Fibroblast of gingiva (primary cell): ENCODE results near the gene PLAAT1.

ENCODE experiments used
- DNase-seq: peaks from one replicate; pipeline ENCODE4 v3.0.0-alpha.2; 2011; ENCODE audit warnings: low read depth

PLAAT1 gene

GRCh38 chr3:193253986-193254660, 13.1 kb downstream of the PLAAT1 start:
- no peak for DNase-seq

- no peak for DNase-seq
These were observed 20.9 kb downstream of the PLAAT1 start for GRCh38 chr3:193261970-193262369.

DNA sequence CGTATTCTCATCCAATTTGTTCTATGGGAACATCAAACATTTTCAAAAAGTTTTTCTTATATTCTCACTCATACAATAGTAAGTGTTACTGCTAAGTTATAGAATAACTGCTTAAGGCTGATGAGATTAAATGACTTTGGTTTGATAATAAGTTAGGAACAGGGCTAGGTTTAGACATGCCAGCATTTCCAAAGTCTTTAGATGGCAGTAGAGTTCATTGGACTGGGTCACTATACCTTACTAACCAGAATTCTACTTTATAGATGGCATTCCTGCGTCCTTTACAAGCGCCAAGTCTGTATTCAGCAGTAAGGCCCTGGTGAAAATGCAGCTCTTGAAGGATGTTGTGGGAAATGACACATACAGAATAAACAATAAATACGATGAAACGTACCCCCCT, 21.7 kb downstream of the PLAAT1 start:
- no peak for DNase-seq

DNA sequence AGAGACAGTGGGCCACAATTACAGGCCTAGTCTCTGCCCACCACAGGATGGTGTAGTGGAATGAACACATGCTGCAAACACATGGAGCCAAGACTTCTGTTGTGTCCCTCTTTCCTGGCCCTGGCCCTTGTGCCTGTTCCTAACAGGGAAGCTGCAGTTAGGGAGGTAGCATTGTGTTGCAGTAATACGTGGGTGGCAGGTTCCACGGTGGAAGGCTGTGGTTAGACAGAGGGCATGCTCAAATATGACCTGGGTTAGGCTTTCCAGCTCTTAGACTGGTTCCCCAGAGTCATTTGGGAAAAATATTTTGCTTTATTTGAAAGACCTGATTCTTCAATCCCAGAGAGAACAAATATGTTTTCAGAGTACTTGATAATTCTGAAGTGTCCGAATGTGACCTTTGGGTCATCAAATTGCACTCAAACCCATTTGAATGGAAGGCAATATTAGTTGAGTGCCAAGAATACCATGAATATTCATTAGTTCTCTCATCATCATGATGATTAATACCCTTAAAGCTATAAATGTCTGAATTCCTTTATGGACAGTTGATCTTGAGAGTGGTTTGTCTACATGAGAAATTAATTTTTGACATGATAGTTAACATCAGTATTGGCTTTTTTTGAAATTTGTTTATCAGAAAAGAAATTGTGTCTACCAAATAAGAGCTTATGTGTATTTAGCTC, 28.5 kb downstream of the PLAAT1 start:
- no peak for DNase-seq

DNA sequence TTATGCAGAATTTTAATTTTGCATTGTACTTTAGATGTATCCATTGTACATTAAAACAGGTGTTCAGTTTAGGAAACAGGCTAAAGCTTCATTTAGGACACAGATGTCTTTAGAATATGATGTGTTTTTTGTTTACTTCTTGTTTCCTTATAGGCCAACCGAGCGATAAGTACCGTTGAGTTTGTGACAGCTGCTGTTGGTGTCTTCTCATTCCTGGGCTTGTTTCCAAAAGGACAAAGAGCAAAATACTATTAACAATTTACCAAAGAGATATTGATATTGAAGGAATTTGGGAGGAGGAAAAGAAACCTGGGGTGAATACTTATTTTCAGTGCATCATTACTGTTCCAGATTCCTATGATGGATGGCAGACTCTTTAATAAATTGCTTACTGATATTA, 29.4 kb downstream of the PLAAT1 start:
- DNase-seq, result no peak

- DNase-seq, result no peak
These were observed 30.2 kb downstream of the PLAAT1 start for GRCh38 chr3:193271101-193271840.

DNA sequence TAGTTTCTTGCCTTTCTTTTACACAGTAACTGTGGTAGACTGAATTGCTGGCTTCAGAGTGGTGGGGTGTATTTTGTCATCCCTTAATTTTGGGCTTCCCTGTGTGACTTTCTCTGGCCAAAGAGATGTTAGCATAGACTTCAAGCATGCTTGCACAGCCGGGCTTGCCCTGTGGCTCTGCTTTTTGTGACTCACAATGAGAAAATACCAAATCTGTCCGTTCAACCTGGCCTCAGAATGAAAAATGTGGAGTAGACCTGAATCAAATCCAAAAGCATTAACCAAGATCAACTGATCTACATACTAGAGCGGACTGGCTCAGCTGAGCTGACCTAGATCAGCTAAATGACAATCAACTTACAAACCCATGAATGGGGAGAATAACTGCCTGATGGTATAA, 51.4 kb downstream of the PLAAT1 start:
- DNase-seq, result no peak

DNA sequence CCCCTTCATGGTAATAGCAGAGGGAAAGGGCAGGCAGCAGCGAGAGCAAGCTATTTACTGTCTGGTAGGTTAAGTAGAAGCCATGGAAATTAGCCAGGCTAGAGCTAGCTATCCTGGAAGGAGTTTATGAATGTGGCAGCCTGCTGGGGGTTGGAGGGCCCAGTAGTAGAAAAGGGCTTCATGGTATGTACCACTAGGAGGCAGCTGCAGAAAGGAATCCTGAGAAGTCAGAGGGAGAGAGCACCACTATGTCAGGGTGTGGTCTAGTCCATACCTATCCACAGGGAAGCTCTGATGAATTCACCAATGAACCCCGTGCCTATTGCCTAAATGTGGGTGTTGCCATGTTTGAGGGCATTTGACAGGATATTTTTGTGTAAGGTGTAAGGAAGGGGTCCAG, 55.0 kb downstream of the PLAAT1 start:
- no peak for DNase-seq

DNA sequence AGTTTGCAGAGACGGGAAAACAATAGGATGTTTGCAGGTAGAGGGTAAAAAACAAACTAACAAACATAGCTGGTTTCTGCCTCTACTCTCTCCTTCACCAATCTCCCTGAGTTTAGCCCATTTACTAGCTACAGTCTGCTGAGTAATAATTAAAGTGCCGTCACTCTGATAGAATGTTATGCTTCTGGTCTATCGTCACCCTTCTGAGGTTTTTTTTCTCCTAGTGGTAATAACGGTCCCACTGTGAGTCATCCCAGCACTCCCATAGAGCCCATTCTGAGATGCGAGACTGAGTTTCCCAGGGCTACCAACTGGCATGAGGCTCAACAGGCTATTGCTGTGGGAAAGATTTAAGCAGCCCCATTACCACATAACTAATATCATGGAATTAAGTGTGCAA, 56.4 kb downstream of the PLAAT1 start:
- DNase-seq, result no peak

DNA sequence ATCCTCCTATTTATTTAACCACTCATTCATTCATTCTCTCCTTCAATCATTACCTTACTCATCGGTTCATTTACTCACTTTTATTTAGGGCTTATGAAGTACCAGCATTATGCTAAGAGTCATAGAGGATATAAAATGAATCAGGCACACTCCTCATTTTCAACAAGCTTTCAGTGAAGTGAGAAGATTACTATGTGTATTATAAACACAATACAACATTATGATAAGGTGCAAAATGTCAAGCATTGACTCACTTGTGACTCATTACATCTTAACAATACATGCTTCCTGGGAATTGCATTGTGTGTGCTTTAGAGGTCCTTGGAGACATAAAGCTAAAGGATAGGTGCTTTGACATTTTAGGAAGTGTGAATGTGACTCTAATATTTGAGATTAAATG, 60.4 kb downstream of the PLAAT1 start:
- no peak for DNase-seq

DNA sequence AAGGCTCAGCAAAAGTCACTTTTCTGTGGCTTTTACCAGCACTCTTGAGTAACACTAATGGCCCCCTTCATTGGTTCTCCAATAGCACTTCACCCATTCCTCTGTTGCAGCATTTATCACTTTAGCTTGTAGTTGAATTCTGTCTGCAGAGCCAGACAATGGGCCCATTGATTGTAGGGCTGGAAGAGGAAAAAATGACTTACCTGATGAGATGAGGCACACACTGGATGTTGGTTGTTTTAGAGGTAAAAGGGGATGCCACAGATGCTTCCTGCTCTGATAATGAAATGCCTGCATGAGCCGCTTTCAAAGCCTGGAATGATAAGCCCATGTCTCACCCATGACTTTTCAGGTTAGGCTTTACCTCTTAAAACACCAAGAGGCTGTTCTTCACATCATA, 64.3 kb downstream of the PLAAT1 start:
- no peak for DNase-seq

DNA sequence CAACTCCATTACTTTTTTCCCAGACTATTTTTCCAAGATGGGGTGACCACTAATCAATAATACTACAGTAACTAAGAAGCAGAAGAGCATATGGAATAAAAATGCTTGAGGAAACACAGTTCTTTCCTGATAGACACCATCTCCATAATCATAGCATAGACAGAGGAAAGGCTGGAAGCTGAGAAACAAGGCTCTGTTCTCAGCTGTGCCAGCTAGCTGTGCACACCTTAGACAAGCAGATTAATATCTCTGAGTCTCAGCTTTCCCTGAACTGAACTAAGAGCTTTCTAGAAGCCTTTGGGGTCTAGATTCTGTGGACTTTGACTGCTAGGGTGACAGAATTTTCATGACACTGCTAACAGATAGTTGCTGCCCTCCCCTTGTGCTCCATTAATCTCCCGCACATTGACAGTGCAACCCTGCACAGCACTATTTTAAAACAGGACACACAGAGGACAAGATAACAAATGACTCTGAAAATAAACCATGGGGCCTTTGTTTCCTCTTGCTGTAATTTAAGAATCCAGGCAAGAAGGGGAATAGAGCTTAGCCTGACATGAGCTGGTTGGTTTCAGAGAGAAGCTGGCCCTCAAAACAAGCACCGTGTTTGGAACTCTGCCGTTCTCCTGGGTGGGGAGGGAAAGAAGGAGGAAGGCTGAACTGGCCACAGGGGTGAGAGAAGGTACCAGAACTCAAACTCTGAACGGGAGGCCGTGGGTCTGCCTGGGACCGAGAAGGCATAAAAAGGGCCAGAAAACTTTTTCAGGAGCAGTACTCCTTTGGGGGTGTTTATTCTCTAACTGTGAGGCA, 70.1 kb downstream of the PLAAT1 start:
- no peak for DNase-seq

- DNase-seq, result no peak
These were observed 72.3 kb downstream of the PLAAT1 start for GRCh38 chr3:193313061-193313958.

GRCh38 chr3:193314161-193314560, 73.1 kb downstream of the PLAAT1 start:
- DNase-seq, result no peak

GRCh38 chr3:193317682-193318300, 76.8 kb downstream of the PLAAT1 start:
- DNase-seq, result no peak
